ENCODE data around the gene GPR137.

GPR137 gene

GRCh38 chr11:64337538-64338249 lies 52.0 kb downstream of the GPR137 start:
- H3K4me1 ChIP-seq (ENCODE audit: insufficient read depth, low read length): peaks cover 7% of the 10 kb centered on the region
- H3K9me3 ChIP-seq (ENCODE audit: low read length): no peaks in the 10 kb centered on the region
- no peaks in the 10 kb centered on the region for H3K27me3 ChIP-seq (ENCODE audit: control insufficient read depth in 1 of 2, insufficient read depth in 2 of 2, low read length in 2 of 2)
- no peak overlapping the region for H3K9ac ChIP-seq (ENCODE audit: low read length)
- no peak overlapping the region for H3K27ac ChIP-seq (ENCODE audit: low read depth, low read length)
- no peak overlapping the region for H3K4me3 ChIP-seq (ENCODE audit: low read depth in 1 of 2, low read length in 2 of 2)
- H3K36me3 ChIP-seq (ENCODE audit: insufficient read depth, low read length): no peaks in the 10 kb centered on the region

- Histone ChIP-seq H3K36me3 (ENCODE audit: insufficient read depth, low read length) (no peaks in the 10 kb centered on the region), H3K4me3 (ENCODE audit: low read depth in 1 of 2, low read length in 2 of 2) (no peak overlapping the region), H3K9ac (ENCODE audit: low read length) (no peak overlapping the region), H3K4me1 (ENCODE audit: insufficient read depth, low read length) (peaks cover 12% of the 10 kb centered on the region), H3K9me3 (ENCODE audit: low read length) (no peaks in the 10 kb centered on the region), H3K27ac (ENCODE audit: low read depth, low read length) (no peak overlapping the region), H3K27me3 (ENCODE audit: control insufficient read depth in 1 of 2, insufficient read depth in 2 of 2, low read length in 2 of 2) (no peaks in the 10 kb centered on the region)
Observed at GRCh38 chr11:64338716-64339115, 53.1 kb downstream of the GPR137 start.
